Measurements from ENCODE around the gene CBR1.

DNA sequence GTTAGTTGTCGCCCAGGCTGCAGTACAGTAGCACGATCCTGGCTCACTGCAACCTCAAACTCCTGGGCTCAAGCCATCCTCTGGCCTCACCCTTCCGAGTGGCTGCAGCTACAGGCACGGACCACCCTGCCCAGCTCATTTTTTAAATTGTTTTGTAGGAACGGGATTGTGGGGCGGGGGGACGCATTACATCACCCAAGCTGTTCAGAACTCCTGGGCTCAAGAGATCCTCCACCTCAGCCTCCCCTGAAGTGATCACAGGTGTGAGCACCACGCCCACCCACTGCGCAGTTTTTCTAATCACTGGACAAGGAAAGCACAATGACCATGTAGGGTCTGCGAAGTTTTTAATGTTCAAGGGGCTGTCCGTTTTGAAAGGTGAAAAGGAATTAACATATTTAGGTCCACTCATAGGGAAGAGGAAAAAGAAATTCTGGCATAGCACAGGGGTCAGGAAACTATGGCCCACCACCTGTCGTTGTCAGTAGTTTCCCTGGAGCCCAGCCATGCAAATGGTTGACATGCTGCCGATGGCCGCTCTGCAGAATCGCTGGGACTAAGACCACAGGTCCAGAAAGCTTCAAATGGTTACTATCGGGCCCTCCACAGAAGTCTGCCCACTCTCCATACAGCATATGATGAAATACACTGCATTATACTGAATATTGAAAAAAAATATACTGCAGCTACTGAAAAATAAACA lies 35.5 kb upstream of the CBR1 start:
- TF ChIP-seq, protein P1, sequence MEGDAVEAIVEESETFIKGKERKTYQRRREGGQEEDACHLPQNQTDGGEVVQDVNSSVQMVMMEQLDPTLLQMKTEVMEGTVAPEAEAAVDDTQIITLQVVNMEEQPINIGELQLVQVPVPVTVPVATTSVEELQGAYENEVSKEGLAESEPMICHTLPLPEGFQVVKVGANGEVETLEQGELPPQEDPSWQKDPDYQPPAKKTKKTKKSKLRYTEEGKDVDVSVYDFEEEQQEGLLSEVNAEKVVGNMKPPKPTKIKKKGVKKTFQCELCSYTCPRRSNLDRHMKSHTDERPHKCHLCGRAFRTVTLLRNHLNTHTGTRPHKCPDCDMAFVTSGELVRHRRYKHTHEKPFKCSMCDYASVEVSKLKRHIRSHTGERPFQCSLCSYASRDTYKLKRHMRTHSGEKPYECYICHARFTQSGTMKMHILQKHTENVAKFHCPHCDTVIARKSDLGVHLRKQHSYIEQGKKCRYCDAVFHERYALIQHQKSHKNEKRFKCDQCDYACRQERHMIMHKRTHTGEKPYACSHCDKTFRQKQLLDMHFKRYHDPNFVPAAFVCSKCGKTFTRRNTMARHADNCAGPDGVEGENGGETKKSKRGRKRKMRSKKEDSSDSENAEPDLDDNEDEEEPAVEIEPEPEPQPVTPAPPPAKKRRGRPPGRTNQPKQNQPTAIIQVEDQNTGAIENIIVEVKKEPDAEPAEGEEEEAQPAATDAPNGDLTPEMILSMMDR (conservative IDR thresholded peaks at IDR 0.05; ENCODE audit: low read depth, low read length): no peak
- no peak for TF ChIP-seq EZH2 (IDR thresholded peaks at IDR 0.05; ENCODE audit: borderline replicate concordance, low read depth, low read length, poor library complexity, severe bottlenecking)

All from A673 (cell line).